Brain microvascular endothelial cell (primary cell): Measurements from ENCODE around the gene ZNF444.

Experiments
- DNase-seq: peaks from one replicate; pipeline ENCODE4 v3.0.0-alpha.2; 2020
- H3K27ac ChIP-seq: fragments of 250-450 bp; sonication (Bioruptor Pico); 2 replicates; pipeline ENCODE4 v1.5.1; 2020; ENCODE audit warnings: mild to moderate bottlenecking, moderate library complexity
- H3K27me3 ChIP-seq: fragments of 250-450 bp; sonication (Bioruptor Pico); replicated peaks from 2 replicates; pipeline ENCODE4 v1.5.1; 2020; ENCODE audit warnings: mild to moderate bottlenecking
- H3K36me3 ChIP-seq: fragments of 250-450 bp; sonication (Bioruptor Pico); replicated peaks from 2 replicates; pipeline ENCODE4 v1.5.1; 2020; ENCODE audit warnings: mild to moderate bottlenecking
- H3K4me3 ChIP-seq: 2 replicates; pipeline ENCODE4 v1.5.1; 2011; ENCODE audit warnings: low read depth, mild to moderate bottlenecking, control low read depth, low read length, moderate library complexity
- in situ Hi-C: cut with HindIII; loops from 2 replicates; pipeline ENCODE4 v1.10.0; 2017; ENCODE audit warnings: low sequenced_read_pairs, low pct_ligation_motif_present
- TF ChIP-seq, protein P1 (sequence below): IDR thresholded peaks from 2 replicates; pipeline ENCODE4 v1.5.1; 2011; ENCODE audit warnings: low read depth, mild to moderate bottlenecking, moderate library complexity, low read length, control low read depth, inconsistent platforms; ENCODE audit errors: missing control alignments

Gene ZNF444

GRCh38 chr19:56111601-56112312, 29.3 kb upstream of the ZNF444 start:
- Histone ChIP-seq H3K4me3 (no peak overlapping the region), H3K27me3 (no peaks in the 10 kb centered on the region), H3K36me3 (peaks cover 3% of the 10 kb centered on the region), H3K27ac (no peak overlapping the region)
- TF ChIP-seq, protein P1, sequence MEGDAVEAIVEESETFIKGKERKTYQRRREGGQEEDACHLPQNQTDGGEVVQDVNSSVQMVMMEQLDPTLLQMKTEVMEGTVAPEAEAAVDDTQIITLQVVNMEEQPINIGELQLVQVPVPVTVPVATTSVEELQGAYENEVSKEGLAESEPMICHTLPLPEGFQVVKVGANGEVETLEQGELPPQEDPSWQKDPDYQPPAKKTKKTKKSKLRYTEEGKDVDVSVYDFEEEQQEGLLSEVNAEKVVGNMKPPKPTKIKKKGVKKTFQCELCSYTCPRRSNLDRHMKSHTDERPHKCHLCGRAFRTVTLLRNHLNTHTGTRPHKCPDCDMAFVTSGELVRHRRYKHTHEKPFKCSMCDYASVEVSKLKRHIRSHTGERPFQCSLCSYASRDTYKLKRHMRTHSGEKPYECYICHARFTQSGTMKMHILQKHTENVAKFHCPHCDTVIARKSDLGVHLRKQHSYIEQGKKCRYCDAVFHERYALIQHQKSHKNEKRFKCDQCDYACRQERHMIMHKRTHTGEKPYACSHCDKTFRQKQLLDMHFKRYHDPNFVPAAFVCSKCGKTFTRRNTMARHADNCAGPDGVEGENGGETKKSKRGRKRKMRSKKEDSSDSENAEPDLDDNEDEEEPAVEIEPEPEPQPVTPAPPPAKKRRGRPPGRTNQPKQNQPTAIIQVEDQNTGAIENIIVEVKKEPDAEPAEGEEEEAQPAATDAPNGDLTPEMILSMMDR: no peak
- no peak for DNase-seq
- in situ Hi-C loops: no loop called here

DNA sequence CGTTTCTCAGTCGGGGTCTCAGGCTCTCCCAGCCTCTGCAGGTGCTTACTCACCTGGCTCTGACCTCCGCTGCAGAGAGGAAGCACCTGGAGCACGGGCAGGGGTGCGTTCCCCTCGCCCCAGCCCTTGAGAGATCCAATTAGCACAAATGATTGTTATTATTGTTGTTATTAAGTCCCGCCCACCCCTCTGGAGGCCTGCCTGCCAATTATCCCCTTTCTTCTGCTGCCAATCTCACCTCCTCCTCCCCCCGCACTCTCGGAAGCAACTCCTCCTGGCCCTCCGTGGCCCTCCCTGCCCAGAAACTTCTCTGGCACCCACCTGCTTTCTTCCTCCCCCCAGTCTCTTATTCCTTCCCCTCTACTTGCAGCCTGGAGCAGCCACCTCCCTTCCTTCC, 28.8 kb upstream of the ZNF444 start:
- H3K4me3 ChIP-seq: no peak overlapping the region
- H3K36me3 ChIP-seq: peaks cover 3% of the 10 kb centered on the region
- DNase-seq: no peak
- no peaks in the 10 kb centered on the region for H3K27me3 ChIP-seq
- no peak overlapping the region for H3K27ac ChIP-seq
- in situ Hi-C loops: no loop called here
- TF ChIP-seq, protein P1: no peak

DNA sequence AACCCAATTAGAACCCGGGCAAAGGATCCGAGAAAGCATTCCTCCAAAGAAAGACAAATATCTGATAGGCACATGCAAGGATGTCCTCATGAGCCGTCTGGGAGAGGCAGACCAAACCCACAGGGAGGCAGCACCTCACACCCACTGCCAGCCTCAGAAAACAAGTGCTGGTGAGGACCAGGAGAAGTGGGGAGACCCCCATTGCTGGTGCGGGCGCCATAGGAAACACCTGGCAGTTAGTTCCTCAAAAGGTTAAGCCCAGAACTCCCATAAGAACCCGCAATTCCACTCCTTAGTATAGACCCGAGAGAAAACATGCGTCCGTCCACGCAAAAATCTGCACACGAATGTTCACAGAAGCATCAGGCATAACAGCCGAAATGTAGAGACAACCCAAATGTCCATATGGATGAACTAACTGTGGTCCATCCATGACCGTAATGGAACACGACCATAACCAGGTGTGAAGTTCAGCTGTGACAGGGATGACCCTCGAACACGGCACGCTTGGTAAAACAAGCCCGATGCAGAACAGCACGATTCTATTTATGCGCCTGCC, 27.9 kb upstream of the ZNF444 start:
- in situ Hi-C loops: no loop called here
- no peak overlapping the region for H3K4me3 ChIP-seq
- no peaks in the 10 kb centered on the region for H3K27me3 ChIP-seq
- H3K27ac ChIP-seq: no peak overlapping the region
- H3K36me3 ChIP-seq: peaks cover 3% of the 10 kb centered on the region
- DNase-seq: no peak
- TF ChIP-seq, protein P1: no peak

- Histone ChIP-seq H3K27me3 (no peaks in the 10 kb centered on the region), H3K27ac (no peak overlapping the region), H3K4me3 (no peak overlapping the region), H3K36me3 (peaks cover 3% of the 10 kb centered on the region)
- in situ Hi-C loops: no loop called here
- TF ChIP-seq, protein P1: no peak
- DNase-seq: no peak
Observed at GRCh38 chr19:56114051-56114777, 26.9 kb upstream of the ZNF444 start.

GRCh38 chr19:56114778-56115110, 26.3 kb upstream of the ZNF444 start:
- no peak overlapping the region for H3K27ac ChIP-seq
- TF ChIP-seq, protein P1: no peak
- no peak overlapping the region for H3K4me3 ChIP-seq
- in situ Hi-C loops: no loop called here
- no peaks in the 10 kb centered on the region for H3K27me3 ChIP-seq
- no peak for DNase-seq
- H3K36me3 ChIP-seq: peaks cover 3% of the 10 kb centered on the region
